Measurements from ENCODE around the gene KRT36.

GRCh38 chr17:41504246-41504977, 14.7 kb upstream of the KRT36 start:
- TF ChIP-seq POLR2AphosphoS5 (IDR thresholded peaks at IDR 0.05; ENCODE audit: low read depth, low read length) (no peak), POLR2A (IDR thresholded peaks at IDR 0.05; ENCODE audit: low read depth, low read length) (no peak)

Measured in GM12891 (cell line).